ENCODE results near the gene SRSF10. TPM values are rescaled to one million over a fixed set of nuclear protein-coding genes. Genes with fewer than 3 reads are reported as not detected.

The SRSF10 gene
- total and polyA plus RNA-seq, 2 donors (not counting 1 experiment from before 2014, with no cell fraction given) = 93.5 to 113 TPM

DNA sequence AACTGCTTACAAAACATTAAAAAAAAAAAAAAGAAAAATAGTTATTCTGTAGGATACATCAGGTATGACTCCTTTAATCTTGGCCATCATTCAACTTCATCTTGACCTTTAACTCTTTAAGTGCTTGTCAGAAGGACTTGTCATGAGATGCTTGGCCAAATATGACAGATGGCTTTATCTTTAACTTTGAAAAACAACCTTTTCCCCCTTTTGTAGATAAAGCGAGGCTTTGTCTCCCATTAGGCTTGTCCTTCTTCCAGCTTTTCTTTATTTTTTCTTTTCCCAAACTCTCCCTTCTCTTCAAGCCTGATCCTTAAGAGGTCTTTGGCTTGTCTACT, 2.3 kb downstream of the SRSF10 start:
- H3K4me2 ChIP-seq (ENCODE audit: extremely low read depth, insufficient read depth, low read length) = peak overlapping the region; percentile 83
- H3K9ac ChIP-seq (ENCODE audit: insufficient read depth, low read length) = no peak overlapping the region
- peak in 1 of 2 donors; percentile 20 for DNase-seq (ENCODE audit: low read depth in 2 of 2)
- H3K36me3 ChIP-seq (ENCODE audit: control insufficient read depth, insufficient read depth, low read length) = no peaks in the 10 kb centered on the region
- H3K79me2 ChIP-seq (ENCODE audit: control insufficient read depth, insufficient read depth, low read length) = peaks cover 72% of the 10 kb centered on the region
- H2AFZ ChIP-seq (ENCODE audit: low read length) = no peak overlapping the region
- no peak for TF ChIP-seq EZH2 (IDR thresholded peaks at IDR 0.05; ENCODE audit: low read length, missing control alignments)
- TF ChIP-seq, protein P1, sequence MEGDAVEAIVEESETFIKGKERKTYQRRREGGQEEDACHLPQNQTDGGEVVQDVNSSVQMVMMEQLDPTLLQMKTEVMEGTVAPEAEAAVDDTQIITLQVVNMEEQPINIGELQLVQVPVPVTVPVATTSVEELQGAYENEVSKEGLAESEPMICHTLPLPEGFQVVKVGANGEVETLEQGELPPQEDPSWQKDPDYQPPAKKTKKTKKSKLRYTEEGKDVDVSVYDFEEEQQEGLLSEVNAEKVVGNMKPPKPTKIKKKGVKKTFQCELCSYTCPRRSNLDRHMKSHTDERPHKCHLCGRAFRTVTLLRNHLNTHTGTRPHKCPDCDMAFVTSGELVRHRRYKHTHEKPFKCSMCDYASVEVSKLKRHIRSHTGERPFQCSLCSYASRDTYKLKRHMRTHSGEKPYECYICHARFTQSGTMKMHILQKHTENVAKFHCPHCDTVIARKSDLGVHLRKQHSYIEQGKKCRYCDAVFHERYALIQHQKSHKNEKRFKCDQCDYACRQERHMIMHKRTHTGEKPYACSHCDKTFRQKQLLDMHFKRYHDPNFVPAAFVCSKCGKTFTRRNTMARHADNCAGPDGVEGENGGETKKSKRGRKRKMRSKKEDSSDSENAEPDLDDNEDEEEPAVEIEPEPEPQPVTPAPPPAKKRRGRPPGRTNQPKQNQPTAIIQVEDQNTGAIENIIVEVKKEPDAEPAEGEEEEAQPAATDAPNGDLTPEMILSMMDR (conservative IDR thresholded peaks at IDR 0.05 in 1 of 2, IDR thresholded peaks at IDR 0.05 in 1 of 2; ENCODE audit: low read depth in 1 of 2, low read length in 2 of 2) = no peak
- H3K27ac ChIP-seq (ENCODE audit: insufficient read depth, low read length) = peak overlapping the region; percentile 16
- peak overlapping the region; percentile 94 to 99 (median 96) for H3K4me3 ChIP-seq (replicated peaks in 1 of 4; ENCODE audit: control extremely low read depth in 1 of 4, insufficient read depth in 1 of 4, low read depth in 3 of 4, low read length in 4 of 4)
- peaks cover 11% of the 10 kb centered on the region for H3K4me1 ChIP-seq (ENCODE audit: control insufficient read depth, extremely low read depth, insufficient read depth, low read length)
- H3K27me3 ChIP-seq (ENCODE audit: control insufficient read depth, insufficient read depth, low read length) = no peaks in the 10 kb centered on the region
- peaks cover 3% of the 10 kb centered on the region for H4K20me1 ChIP-seq (ENCODE audit: control insufficient read depth, extremely low read depth, insufficient read depth, low read length)
- no peaks in the 10 kb centered on the region for H3K9me3 ChIP-seq (ENCODE audit: control insufficient read depth, insufficient read depth, low read depth, low read length)

- Histone ChIP-seq H4K20me1 (ENCODE audit: control insufficient read depth, extremely low read depth, insufficient read depth, low read length) (peaks cover 3% of the 10 kb centered on the region), H3K27me3 (ENCODE audit: control insufficient read depth, insufficient read depth, low read length) (no peaks in the 10 kb centered on the region), H3K9ac (ENCODE audit: insufficient read depth, low read length) (no peak overlapping the region), H3K4me3 (replicated peaks in 1 of 4; ENCODE audit: control extremely low read depth in 1 of 4, insufficient read depth in 1 of 4, low read depth in 3 of 4, low read length in 4 of 4) (peak overlapping the region in 3 of 4 experiments; percentile 95 to 99 (median 96)), H3K79me2 (ENCODE audit: control insufficient read depth, insufficient read depth, low read length) (peaks cover 76% of the 10 kb centered on the region), H3K36me3 (ENCODE audit: control insufficient read depth, insufficient read depth, low read length) (no peaks in the 10 kb centered on the region), H3K9me3 (ENCODE audit: control insufficient read depth, insufficient read depth, low read depth, low read length) (no peaks in the 10 kb centered on the region), H2AFZ (ENCODE audit: low read length) (no peak overlapping the region), H3K4me1 (ENCODE audit: control insufficient read depth, extremely low read depth, insufficient read depth, low read length) (peaks cover 11% of the 10 kb centered on the region), H3K4me2 (ENCODE audit: extremely low read depth, insufficient read depth, low read length) (peak overlapping the region; percentile 83), H3K27ac (ENCODE audit: insufficient read depth, low read length) (peak overlapping the region; percentile 5)
- DNase-seq (ENCODE audit: low read depth in 2 of 2) = no peak
- TF ChIP-seq, protein P1 (conservative IDR thresholded peaks at IDR 0.05 in 1 of 2, IDR thresholded peaks at IDR 0.05 in 1 of 2; ENCODE audit: low read depth in 1 of 2, low read length in 2 of 2) = no peak
- no peak for TF ChIP-seq EZH2 (IDR thresholded peaks at IDR 0.05; ENCODE audit: low read length, missing control alignments)
Measured at GRCh38 chr1:23977187-23977853, 2.8 kb downstream of the SRSF10 start.

DNA sequence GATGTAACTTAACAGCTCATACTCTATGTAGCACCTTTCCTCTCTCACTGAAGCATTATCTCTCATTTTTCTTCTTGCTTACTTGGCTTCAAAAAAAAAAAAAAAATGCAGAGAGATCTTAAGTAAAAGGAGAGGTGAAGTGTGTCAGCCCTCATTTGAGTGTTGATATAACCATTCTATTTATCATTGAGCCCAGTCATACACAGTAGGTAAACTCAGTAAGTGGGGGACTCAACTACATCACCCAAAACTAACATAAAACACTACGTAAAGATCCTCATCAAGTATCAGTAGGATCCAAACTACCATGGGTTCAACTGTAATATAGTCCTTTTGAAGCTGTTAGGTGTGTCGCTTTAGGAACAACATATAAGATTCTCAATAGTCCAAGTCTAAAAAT, 12.3 kb downstream of the SRSF10 start:
- Histone ChIP-seq H3K36me3 (ENCODE audit: control insufficient read depth, insufficient read depth, low read length) (no peaks in the 10 kb centered on the region), H3K27ac (ENCODE audit: insufficient read depth, low read length) (no peak overlapping the region)
- TF ChIP-seq EZH2 (IDR thresholded peaks at IDR 0.05; ENCODE audit: low read length, missing control alignments) = no peak

More for the DNA sequence above, 12.3 kb downstream of the SRSF10 start:
- Histone ChIP-seq H4K20me1 (ENCODE audit: control insufficient read depth, extremely low read depth, insufficient read depth, low read length) (no peaks in the 10 kb centered on the region), H3K4me1 (ENCODE audit: control insufficient read depth, extremely low read depth, insufficient read depth, low read length) (peaks cover 2% of the 10 kb centered on the region), H3K9me3 (ENCODE audit: control insufficient read depth, insufficient read depth, low read depth, low read length) (no peaks in the 10 kb centered on the region), H3K4me3 (replicated peaks in 1 of 4; ENCODE audit: control extremely low read depth in 1 of 4, insufficient read depth in 1 of 4, low read depth in 3 of 4, low read length in 4 of 4) (no peak overlapping the region), H3K4me2 (ENCODE audit: extremely low read depth, insufficient read depth, low read length) (no peak overlapping the region), H2AFZ (ENCODE audit: low read length) (no peak overlapping the region), H3K9ac (ENCODE audit: insufficient read depth, low read length) (no peak overlapping the region), H3K27me3 (ENCODE audit: control insufficient read depth, insufficient read depth, low read length) (no peaks in the 10 kb centered on the region), H3K79me2 (ENCODE audit: control insufficient read depth, insufficient read depth, low read length) (peaks cover 27% of the 10 kb centered on the region)
- no peak for DNase-seq (ENCODE audit: low read depth in 2 of 2)

Measured in fibroblast of lung (primary cell).